ENCODE results near the gene NNMT.

DNA sequence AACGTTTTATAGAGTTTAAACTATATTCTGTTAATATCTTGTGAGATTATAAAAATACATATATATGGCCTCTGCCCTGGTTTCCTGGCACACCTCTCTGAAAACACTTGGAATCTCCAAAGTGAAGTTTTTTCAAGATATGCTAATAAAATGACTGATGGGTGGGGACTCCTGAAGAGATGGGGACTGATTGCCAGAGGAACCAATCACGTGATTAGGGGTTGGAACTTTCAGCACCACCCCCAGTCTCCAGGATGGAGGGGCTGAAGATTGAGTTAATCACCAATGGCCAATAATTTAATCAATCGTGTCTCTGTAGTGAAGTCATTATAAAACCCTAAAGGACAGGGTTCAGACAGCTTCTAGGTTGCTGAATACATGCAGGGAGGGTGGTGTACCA is 66.8 kb downstream of the NNMT start:
- TF ChIP-seq, protein P1, sequence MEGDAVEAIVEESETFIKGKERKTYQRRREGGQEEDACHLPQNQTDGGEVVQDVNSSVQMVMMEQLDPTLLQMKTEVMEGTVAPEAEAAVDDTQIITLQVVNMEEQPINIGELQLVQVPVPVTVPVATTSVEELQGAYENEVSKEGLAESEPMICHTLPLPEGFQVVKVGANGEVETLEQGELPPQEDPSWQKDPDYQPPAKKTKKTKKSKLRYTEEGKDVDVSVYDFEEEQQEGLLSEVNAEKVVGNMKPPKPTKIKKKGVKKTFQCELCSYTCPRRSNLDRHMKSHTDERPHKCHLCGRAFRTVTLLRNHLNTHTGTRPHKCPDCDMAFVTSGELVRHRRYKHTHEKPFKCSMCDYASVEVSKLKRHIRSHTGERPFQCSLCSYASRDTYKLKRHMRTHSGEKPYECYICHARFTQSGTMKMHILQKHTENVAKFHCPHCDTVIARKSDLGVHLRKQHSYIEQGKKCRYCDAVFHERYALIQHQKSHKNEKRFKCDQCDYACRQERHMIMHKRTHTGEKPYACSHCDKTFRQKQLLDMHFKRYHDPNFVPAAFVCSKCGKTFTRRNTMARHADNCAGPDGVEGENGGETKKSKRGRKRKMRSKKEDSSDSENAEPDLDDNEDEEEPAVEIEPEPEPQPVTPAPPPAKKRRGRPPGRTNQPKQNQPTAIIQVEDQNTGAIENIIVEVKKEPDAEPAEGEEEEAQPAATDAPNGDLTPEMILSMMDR (IDR thresholded peaks at IDR 0.05): no peak
- no peak for TF ChIP-seq EZH2 (IDR thresholded peaks at IDR 0.05; ENCODE audit: borderline replicate concordance, insufficient read depth, low read depth, low read length, poor library complexity, severe bottlenecking)

All from B cell (primary cell).